ENCODE results near the gene NRN1L.

GRCh38 chr16:67868290-67868689 lies 16.4 kb upstream of the NRN1L start:
- TF ChIP-seq CTCF (IDR thresholded peaks at IDR 0.05; ENCODE audit: low read depth, low read length, poor library complexity, severe bottlenecking) (no peak), EZH2phosphoT487 (IDR thresholded peaks at IDR 0.05; ENCODE audit: borderline replicate concordance, low read length) (no peak)

Data from DOHH2 (cell line).